HUDEP-2 (cell line): ENCODE results near the gene GNAO1.

ENCODE experiments used
- DNase-seq, 76 experiments: peaks; one replicate each; lab custom pipeline; 2025; ENCODE audit not compliant: unreplicated experiment in 76 of 76; lab: John Stamatoyannopoulos, UW

The GNAO1 gene

DNA sequence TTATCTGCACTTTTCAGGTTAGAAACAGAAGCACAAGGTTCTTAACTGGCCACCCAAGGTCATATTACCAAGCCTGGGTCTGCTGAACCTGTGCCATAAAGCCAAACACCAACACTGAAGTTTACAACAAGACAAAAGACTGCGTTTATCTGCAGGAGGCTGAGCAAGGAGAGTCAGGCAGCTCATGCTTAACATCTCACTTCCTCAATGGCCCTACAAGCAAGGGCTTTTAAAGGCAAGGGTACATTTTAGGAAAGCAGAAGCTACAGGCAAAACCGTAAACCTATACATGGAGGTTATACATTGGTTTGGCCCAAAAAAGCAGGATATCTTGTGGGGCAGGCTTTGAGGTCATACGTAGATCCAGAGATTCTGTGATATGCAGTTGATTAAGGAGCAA, 91.2 kb downstream of the GNAO1 start:
- DNase-seq, result no peak

DNA sequence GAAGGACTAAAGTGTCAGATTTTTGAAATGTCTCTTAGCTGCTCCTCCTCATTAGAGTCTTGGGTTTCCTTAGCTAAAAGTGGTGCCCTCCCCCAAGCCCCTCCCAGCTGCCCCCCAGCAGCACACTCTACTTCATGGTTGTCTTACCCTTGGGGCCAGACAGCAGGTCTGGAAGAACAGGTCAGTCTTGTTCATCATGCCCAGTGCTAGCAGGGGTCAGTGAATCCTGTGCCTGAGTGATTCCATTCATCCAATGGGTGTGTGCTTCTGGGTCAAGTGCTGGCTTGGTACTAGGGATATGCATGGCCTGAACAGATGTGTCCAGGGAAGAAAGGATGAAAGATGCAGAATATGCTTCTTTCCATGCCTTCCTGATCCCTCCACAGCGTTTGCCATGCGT, 93.2 kb downstream of the GNAO1 start:
- DNase-seq, result no peak

DNA sequence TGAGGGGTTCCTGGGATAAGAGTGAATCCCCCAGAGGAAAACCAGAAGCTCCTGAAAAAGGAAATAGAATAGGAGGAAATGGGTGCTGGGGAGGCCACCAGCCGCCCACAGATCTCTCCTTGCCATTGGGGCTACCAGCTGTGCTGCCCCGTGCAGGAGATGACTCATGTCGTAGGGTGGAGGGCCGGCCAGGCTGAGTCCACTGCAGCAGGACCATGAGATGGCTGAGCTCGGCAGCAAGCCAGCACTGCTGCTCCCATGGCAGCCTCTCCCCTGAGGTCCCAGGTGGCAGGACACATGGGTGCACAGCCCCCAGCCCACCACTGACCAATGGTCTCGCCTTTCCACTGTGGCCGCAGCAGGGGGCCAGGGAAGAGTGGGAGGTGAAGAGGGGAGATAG, 95.5 kb downstream of the GNAO1 start:
- DNase-seq, result no peak

DNA sequence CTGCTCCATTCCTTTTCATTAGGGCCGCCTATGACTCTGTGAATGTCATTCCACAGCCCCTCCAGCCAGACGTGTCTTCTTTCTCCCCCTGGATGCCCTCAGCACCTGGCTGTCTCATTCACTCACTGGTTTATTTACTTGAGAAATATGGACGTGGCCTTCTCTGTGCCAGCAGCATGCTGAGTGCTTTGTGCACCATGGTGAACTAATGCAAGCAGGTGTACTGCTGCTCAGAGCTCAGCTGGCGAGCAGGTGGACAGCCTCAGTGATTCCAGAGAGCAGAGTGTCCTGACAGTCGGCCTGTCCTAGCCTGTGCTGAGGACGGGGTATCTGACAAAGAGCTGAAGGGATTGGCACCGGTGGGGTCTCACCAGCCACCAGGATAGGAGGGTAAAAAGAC, 96.7 kb downstream of the GNAO1 start:
- no peak for DNase-seq

DNA sequence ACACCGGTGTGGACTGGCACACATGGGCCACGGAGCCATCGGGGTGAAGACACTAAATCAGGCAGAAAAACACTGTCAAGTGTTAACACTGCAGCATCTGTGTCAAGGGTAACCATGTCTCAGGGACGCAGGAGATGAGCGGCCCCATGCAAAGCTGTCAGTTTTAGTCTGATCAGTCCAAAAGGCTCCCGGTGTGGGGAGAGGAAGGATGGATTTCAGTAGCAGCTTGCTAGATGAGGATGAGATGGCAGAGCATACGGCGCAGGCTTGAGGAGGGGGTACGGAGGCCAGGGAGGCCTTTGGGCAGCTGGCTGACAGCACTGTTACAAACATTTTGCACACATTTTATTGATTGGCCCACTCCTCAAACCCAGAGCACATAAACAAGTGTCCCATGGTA, 98.1 kb downstream of the GNAO1 start:
- DNase-seq, result no peak

DNA sequence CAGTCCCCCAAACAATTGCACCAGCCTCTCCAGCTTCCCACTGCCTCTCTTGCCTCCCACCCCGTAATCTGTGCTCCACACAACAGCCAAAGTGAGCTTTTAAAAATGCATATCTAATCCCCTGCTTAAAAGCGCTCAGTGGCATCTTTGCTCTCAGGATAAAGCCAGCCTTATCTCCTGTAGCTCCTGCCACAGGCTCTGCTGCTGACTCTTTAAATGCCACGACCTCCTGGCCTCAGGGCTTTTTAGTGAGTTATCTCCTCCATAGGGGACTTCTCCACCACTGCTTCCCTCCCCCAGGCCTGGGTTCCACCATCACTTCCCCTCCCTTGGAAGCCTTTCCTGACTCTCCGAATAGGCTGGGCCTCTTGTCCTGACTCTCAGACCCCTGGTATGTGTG, 98.6 kb downstream of the GNAO1 start:
- DNase-seq, result peak in 6 of 76 experiments; percentile 16 to 38 (median 27)

DNA sequence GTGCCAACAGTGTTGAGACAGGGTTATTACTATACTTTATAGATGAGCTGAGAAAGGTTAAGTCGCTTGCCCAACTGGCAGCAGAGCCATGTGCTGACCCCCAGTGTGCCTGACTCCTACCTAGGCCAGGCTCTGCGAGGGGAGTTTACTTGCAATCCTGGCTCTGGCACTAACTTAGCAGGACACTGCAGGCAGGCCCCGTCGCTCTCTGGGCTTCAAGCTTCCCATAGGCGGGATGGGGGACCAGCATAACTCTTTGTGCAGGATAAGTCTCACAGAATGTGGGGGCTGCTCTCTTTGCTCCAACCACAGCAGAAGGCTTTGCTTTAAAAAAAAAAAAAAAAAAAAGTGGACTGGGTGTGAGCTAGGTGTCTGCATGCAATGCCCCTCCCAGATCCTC, 102.7 kb downstream of the GNAO1 start:
- DNase-seq, result no peak

DNA sequence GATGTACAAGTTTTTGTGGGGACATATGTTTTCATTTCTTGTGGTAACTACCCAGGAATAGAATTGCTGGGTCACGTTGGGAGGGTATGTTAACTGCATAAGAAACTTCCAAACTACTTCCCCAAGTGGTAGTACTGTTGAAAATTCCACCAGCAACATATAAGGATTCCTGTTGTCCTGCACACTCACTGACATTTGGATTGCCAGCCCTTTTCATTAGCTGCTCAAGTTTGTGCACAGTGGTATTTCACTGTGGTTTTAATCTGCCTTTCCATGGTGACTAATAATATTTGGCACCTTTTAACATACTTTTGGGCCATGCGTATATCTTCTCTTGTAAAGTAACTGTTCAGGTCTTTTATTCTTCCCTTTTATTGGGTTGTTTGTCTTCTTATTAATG, 103.3 kb downstream of the GNAO1 start:
- DNase-seq, result no peak

DNA sequence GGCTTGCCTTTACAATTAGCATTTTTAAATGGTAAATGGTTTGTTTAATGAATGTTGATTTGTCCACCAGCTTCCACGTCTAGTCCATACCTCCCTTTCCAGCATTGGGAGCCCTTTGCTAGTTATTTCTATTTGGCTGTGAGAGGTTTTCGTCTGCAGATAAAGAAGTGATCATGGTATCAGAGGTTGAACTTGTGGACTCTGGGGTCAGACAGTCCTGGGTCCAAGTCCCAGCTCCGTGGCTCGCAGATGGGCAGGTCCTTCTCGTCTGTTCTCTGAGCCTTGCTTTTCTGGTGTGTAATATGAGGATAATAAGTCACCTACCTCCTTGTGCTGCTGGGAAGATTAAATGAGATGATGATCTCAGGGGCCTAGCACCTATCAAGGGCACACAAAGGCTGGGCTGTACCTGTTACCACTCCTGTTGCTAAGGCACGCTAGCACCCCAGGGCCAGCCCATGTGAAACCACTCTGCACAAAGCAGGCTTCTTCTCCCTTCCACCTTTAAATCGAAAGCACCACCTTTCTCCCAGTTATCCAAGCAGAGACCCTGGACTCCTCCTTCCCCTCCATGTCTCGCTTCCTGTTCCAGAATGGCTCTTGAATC, 103.9 kb downstream of the GNAO1 start:
- DNase-seq, result no peak

DNA sequence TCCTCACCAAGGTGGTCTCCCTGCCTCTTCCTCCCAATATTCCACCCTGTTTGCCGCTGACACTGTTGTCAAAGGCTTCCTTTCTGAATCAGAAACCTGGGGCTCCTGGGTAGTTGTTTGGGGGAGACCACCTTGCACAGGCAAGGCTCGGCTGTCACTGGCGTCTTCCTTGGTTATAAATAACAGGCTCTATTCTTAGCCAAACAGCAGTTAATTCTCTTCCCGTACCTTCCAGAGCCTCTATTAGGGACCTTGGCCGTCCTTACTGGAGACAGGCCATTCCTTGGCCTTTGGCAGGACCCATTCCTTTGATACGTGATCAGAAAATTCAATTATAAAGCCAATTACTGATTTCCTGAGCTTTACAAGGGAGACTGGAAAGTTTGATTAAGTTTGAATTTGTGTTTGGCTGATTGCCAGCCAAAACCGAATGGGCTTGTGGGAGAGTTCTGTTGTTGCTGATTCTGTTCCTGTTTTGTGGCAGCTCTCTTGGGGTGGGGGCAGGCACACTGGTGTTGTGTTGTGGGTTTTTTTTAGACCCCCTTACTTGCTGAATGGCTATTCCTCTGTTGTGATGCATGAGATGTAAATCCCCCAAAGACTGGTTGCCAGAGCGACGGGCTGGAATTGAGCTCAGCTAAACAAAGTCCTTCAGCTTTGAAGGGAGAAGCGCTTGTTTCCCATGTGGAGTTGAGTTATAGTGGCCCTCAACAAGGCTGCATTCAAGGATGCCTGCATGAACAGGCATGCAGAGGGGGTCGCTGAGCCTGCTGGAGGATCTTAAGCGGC, 104.6 kb downstream of the GNAO1 start:
- DNase-seq, result no peak

DNA sequence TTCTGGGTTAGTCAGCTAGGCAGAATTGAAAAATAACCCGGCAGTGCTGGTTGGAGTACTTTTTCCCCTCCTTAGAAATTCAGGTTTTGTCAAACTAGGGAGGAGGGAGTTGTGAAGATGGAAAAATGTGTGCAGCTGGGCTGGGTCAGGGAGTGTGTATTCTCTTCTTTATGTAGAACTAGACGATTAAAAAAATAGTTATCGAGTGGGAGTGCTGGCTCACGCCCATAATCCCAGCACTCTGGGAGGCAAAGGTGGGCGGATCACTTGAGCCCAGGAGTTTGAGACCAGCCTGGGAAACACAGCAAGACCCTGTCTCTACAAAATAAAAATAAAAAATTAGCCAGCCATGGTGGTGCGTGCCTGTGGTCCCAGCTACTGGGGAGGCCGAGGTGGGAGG, 106.4 kb downstream of the GNAO1 start:
- no peak for DNase-seq

DNA sequence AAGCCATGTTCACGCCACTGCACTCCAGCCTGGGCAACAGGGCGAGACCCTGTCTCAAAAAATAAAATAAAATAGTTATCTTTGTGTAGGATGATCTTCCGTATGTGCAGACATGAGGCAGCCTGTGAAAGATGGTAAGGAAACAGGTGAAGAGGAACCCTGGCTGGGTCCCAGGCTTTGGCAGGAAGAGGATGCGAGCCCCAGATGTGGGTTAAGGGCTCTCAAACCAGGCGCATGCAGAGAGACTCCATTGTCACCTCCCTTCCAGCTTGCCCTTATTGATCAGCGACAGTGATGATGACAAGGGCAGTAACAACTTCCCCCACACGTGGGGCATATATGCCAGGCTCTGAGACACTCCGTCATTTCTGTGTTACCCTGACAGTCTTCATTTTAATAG, 106.8 kb downstream of the GNAO1 start:
- DNase-seq, result no peak

DNA sequence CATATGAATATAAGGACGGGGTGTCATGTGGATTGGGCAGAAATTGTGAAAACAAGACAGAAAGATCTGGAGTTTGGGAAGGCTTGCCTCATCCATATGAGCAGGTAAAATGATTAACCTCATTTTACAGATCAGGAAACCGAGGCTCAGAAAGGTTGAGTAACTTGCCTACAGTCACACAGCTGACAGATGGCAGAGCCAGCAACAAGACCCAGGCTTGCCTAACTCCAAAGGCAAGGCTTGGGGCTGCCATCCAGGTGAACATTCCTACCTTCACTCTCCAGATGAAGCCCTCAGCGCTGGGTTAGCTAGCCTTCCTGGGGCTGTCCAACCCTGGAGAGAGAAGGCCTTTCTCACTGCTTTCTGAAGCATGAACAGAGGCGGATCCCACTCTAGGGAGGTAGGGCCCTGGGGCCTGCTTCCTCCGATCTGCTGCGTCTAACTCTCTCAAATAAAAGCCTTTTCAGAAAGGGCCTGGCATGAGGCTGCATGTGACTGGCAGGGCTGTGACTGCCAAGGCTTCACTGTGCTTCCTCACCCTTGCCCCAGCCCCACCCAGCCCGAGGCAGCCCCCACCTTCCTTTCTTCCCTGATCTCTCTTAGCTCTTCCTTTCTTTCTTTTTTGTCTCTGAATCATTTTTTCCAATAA, 107.8 kb downstream of the GNAO1 start:
- DNase-seq, result no peak

DNA sequence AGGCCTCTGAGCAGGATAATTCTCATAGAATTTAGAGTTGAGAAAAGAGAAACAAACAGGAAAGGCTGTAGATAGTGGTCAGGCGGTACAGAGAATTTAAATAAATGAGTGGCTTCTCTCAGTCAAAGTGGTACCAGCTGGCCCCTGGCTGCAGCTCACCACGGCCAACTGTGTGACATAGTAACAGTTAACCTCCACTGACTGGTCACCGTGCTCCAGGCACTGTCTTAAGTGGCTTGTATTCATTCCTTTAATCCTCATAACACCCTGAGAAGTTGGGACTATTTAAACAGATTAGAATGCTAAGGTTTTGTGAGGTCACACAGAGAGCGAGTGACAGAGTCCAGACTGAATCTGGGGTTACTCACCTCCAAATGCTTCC, 108.9 kb downstream of the GNAO1 start:
- DNase-seq, result no peak

DNA sequence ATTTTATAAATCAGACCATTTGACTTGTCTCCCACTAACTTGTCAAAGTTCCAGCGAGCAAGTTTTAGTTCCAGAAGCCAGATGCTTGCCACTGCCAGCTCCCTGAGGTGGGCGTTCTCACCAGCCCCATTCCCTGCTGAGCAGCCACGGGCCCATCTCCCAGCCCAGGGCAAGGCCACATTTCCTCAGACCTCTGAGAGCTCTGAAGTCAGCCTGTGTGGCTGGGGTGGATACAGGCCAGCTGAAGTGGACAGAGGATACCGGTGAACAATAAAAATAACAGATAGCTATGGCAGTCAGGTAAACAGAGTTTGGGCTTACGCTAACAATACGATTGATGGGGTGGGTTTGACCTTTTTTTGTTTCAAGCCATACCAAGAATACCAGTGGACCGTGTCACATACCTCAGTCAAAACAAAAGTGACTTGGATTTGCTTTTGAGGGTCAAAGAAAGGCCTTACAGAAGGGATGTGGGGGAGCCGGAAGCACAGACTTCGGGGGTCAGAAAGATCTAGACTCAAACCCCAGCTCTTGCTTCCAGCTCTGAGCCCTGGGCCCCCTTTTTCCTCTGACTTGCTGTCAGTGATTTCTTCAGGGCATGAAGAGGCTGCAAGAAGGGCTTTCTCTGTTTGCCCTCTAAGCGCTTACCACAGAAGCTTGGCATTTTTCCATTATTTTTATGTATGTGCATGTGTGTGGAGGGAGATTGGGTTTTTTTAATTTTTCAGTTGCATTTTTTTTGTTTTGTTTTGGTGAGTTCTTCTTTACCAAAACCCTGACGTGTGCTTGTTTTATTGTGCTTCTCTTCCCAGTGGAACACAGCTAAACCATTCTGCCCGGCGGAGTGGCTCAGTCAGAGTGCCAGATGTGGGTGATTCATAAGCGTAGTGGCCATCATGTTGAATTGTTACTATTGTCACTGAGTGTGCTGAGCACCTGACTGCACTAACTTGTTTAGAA, 109.9 kb downstream of the GNAO1 start:
- no peak for DNase-seq

DNA sequence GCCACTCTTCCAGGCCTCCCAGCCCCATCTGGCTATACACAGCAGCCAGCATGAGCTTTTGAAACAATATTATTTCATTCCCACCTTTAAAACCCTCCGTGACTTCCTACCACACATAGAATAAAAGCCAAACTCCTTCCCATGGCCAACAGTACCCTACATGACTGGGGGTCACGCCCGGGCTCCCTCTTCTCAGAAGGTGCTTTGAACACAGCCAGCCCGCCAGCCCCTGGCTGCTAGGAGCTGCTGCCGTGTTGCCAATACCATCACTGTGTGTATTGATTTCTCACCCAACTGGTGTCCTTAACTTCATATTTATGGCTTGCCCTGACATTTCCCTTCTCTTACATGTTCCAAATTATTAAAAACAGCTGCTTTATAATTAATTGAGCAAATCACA, 111.2 kb downstream of the GNAO1 start:
- DNase-seq, result no peak

DNA sequence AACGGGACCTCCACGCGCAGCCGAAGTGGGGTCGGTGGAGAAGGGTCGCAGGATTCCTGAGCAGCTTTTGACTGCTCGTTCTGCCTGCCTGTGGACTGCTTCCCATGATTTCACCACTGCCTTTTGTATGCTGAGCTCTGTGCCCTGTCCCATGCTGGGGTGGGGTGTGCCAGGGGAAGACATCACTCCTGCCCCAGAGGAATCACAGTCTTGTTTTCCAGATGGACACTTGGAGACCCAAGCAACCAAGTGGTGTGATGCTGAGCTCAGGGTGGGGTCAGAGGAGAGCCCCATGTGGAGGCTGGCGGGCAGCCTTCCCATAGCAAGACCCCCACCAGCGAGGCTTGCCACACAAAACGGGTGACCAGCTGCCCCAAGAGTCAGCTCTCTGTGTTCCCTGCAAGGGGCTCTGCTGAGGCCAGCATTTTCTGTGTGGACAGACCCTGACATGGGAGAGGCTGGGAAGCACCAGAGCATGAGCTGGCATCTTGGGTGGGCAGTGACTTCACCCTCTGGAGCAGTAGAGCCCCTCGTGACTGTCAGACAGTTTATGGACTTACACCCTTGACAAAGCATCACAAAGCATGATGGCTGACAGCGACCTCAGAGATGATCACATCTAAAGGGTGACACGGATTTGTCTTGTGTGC, 111.9 kb downstream of the GNAO1 start:
- no peak for DNase-seq

DNA sequence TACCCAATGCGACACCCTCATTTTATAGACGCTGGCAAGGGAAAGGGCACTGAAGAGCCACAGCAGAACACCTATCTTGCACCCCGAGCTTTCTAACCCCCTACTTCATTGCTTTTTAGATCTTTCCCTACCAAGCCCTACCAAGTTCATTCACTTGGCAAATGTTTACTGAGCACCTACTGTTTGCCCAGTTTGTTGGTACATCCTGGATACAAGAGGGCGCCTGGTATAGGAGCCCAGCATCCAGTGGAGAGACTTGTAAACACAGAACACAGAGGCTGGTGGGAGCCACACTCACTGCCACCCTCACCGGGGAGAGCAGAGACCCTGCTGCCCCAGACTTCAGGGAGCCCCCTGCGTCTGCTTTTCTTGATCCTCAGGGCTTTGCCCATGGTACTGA, 112.6 kb downstream of the GNAO1 start:
- DNase-seq, result no peak

DNA sequence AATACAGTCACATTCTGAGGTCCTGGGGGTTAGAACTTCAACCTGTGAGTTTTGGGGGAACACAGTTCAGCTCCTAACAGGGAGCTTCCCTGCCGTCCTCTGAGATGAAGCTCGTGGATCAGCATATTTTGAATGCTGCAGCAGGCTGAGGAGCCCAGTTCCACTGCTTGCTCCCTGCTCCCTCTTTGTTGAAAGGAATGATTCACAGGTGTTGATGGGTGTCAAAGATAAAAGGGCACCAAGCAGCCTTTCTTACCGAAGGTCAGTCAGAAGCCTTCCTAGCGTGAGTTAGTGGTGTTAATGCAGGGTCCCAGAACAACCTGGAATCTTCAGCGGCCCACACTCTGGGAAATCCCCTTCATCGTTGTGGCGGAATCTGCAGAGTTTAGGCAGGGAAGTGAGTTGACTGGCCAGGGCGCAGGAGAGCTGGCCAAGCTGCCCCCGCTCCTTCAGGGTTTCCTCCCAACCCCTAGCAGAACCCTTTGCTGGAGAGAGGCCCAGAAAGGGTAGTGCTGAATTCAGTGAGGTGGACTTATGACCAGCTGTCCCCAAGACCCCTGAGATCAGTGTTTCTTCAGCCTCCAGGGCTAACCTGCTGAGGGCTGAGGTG, 114.8 kb downstream of the GNAO1 start:
- no peak for DNase-seq
